HG02943 (cell line): ENCODE results near the gene CDRT15.
"Not testable (repeated sequence)": the region's sequence is repeated elsewhere in the genome, so short reads cannot be mapped to it uniquely, and the experiment has no call there.

ENCODE experiments used
- ATAC-seq: cut with Tn5 transposase; IDR thresholded peaks from one replicate; pipeline ENCODE4 v1.9.1; 2021; ENCODE audit warnings: mild to moderate bottlenecking, low read depth, moderate library complexity; ENCODE audit not compliant: unreplicated experiment

CDRT15 gene

DNA sequence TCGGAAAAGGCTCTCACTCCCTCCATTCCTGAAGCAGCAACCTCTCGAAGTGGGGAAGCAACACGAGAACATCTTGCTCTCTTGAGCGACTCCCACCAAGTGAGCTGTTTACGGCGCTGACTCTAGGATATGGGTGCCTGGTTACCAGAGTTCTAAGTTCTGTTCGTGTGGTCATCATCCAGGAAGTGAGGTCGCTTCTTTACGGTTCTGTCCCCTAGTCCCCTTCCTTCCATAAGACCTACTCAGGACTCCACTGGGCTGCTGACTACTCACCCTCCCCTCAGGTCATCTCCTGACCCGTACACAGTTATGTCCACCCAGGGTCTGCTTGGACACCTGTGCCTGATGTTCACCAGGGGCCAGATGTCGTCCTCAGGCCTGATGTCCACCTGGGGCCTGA lies at the start of gene CDRT15:
Gene CDRT15, minus strand, starts transcription at position 101 of the 400 bp plus-strand sequence. Its CDS starts 29 bp downstream, at position 72.
- not testable (repeated sequence) for ATAC-seq

DNA sequence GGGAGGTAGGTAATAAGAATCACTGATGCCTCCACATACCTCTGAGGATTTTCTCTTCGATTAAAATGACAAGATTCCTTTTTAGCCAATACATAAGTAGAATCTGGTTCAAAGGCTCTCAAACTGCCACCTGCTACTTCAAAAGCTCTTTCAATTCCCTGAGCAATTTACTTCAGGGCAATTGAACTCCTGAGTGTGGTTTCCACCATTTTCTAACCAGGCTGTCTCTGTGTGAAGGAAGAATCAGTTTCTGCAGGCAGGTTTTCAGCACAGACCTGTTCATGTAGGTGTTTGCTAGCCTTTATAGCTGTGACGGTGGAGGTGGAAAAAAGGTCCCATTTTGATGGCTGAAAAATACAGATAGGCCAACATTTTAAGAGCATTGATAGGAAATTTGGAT lies 46.1 kb upstream of the CDRT15 start:
- no peak for ATAC-seq

DNA sequence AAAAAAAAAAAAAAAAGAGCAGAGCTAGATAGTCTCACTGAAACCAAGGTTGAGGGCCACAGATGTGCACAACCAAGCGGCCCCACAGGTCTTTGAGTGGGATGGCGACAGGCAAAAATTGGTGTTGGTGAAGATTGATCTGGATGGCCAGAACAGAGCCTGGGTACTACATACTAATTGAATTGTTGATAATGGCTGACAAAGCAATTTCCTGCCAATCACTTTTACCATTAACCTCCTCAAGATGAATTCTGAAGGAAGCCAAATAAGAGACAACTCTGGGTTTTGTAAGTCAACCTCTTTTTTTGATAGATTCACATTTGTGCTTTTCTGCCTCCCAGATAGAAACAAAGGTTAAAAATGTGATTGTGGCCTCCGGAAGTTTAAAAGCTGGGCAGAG lies 44.9 kb upstream of the CDRT15 start:
- no peak for ATAC-seq

DNA sequence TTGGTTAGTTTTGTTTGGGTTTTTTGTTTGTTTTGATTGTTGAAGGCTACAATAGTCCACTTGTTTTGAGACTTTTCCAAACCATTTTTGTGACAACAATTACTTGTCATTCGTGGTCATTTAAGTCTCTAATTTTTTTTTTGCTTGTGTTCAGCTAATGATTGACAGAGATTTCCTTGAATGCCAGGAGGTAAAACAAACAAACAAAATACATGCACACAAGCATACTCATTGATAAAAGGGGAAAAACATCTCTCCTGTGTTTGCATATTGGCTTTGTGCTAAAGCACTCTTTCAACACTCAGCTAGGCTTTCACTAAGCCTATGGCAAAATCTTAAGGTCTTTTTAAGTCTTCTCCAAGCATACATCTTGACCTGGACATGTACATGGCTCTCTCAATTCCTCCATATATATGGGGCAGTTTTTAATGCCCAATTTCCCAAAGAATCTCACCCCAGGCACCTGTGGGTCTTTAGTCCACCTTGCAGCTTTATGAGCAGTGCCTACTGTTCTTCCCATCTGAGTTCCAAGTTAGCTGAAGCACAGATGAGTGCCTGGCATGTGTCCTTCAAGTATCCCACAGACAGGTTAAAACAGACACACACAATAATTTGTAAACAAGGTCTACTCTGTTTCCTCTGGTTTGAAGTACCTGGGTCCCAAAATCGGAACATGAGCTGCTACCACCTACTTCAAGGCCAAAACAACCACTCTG lies 40.0 kb upstream of the CDRT15 start:
- no peak for ATAC-seq

DNA sequence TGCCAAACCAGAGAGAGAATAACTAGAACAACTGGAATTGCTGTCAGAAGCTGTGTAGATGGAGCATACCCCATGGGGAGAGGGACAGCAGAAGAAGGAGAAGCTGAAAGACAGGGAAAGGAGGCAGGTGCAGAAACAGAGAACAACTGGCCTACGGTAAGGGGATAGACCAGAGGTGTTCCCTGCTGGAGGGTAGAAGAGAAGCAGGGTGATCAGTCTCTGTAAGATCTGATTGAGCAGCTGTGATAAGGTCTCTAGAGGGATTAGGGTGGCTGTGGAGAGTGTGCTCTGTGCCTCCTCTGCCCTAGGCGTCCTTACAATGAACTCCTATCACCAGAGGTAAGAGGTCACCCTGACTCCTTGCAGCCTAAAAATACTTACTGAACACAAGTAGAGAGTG lies 33.8 kb upstream of the CDRT15 start:
- ATAC-seq: no peak

DNA sequence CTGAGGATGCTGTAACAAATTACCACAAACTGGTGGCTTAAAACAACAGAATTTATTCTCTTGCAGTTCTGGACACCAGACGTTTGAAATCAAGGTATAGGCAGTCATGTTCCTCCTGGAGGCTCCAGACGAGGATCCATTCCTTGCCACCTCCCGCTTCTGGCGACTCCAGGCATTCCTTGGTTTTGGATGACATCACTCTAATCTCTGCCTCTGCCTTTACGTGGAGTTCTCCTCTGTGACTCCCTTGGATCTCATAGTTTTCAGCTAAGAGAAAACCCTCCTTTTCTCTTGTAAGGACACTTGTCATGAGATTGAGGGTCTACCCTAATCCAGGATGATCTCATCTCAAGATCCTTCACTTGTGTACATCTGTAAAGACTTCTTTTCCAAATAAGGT lies 32.8 kb upstream of the CDRT15 start:
- no peak for ATAC-seq

GRCh38 chr17:14268264-14268663 lies 31.6 kb upstream of the CDRT15 start:
- no peak for ATAC-seq

GRCh38 chr17:14261406-14261805 lies 24.7 kb upstream of the CDRT15 start:
- no peak for ATAC-seq

GRCh38 chr17:14245629-14246028 lies 9.0 kb upstream of the CDRT15 start:
- ATAC-seq: no peak

DNA sequence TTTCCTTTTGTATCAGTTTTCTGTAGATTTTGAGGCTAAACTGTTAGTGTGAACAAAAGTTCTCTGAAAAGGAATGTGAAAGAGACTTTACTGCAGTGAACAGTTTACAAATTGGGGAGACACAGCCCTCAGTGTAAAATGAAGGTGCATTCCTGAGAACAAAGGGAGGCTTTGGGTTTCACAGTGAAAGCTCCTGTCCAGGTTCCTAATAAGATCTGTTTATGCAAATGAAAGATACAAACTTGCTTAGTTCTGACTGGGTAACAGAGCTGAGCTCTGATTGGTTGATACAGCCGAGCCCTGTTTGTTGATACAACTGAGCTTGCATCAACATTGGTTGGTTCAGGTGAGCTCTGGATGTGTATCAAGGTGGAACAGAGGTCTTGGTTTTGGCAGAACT lies 8.3 kb upstream of the CDRT15 start:
- no peak for ATAC-seq

DNA sequence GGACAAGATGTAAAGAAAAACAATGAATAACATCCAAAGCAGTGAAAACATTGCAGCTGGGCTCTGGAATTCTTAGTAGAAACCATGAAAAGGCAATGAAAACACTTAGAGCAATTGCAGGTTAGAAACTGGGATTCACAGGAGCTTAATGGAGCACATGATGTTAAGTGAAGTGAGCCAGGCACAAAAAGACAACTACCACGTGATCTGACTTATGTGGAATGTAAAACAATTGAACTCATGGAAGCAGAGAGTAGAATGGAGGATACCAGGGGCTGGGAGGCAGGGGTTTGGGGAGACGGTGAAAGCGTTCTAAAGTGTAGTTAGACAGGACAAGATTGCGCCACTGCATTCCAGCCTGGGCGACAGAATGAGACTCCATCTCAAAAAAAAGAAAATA lies 2.6 kb upstream of the CDRT15 start:
- not testable (repeated sequence) for ATAC-seq

GRCh38 chr17:14236032-14236431 lies 630 bp downstream of the CDRT15 start:
- not testable (repeated sequence) for ATAC-seq

GRCh38 chr17:14235047-14235446 lies 1.6 kb downstream of the CDRT15 start:
- ATAC-seq: not testable (repeated sequence)

DNA sequence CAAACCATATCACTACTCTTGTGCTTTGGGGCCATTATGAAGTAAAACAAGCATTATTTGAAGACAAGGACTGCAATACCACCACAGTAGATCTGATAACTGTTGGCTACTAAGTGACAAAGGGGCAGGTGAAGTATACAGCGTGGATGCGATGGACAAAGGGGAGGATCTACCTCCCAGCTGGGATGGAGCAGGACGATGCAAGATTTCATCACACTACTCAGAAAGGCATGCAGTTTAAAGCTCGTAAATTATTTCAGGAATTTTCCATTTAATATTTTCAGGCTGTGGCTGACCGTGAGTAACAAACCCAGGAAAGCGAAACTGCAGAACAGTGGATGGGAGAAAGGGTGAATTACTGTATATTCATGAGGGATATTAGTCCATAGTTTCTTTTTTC lies 5.5 kb downstream of the CDRT15 start:
- ATAC-seq: not testable (repeated sequence)

DNA sequence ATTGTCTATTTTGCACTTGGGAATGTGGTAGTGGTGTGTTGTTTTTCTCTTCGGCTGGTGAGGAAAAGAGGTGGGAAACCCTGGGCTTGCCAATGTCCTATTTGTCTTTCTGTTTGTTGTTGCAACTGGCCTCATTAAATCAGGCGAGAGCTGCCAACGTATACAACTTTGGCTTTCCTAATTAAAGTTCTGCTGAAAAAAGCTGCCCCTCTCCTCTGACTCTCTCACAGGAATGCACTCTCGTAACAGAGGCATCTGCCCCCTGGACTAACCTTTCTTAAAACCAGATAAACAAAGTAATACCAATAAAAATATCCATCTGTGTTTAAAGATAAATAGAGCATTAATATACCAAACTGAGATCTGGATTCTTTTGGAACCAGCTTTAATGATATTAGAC lies 7.8 kb downstream of the CDRT15 start:
- no peak for ATAC-seq

- ATAC-seq: no peak
These were observed 9.6 kb downstream of the CDRT15 start for GRCh38 chr17:14227052-14227451.

GRCh38 chr17:14225254-14225980 lies 11.2 kb downstream of the CDRT15 start:
- ATAC-seq: no peak

GRCh38 chr17:14222611-14223010 lies 14.1 kb downstream of the CDRT15 start:
- no peak for ATAC-seq

GRCh38 chr17:14214271-14214670 lies 22.4 kb downstream of the CDRT15 start:
- no peak for ATAC-seq

DNA sequence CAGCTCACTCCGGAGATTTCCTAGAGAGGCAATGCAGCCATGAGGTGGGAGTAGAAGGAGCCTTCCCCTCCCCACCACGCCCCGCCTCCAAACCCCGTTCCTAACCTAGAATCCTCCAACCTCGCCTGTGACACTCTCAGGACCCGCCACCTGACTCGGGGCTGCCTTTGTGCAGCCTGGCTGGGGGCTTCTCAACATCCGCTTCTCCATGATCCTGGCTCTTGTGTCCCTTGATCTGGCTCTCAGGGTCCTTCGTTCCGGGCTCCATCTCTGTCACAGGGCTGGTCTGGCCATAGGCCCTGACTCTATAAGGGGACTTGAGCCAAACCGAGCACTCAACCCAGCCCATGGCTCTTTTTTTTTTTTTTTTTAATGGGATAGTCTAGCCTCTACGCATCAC lies 24.3 kb downstream of the CDRT15 start:
- no peak for ATAC-seq

DNA sequence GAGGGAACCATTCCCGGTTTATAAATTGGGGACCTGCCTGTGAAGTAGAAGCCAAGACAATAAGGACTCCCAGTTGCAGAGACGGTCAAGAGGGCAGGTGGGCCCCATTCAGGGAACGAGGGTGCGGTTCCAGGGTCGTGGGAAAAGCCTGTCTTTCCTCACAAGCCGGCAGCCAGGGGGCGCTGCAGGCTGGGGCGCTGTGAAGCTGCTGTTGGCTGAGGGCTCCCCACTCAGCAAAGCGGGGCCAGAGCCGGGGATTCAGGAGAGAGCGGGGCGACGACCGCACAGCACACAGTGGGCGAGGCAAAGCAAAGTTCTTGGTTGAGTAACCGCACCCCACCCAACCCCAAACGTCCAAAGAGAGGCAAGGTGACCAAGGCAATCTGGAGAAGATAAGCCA lies 24.9 kb downstream of the CDRT15 start:
- ATAC-seq: no peak

- ATAC-seq: no peak
These were observed 25.4 kb downstream of the CDRT15 start for GRCh38 chr17:14211246-14211645.
